ENCODE results near the gene MRPS21. TPM values are rescaled to one million over a fixed set of nuclear protein-coding genes. Genes with fewer than 3 reads are reported as not detected.

The MRPS21 gene
- total RNA-seq, 1 donor from 2014 or later = 115 TPM

DNA sequence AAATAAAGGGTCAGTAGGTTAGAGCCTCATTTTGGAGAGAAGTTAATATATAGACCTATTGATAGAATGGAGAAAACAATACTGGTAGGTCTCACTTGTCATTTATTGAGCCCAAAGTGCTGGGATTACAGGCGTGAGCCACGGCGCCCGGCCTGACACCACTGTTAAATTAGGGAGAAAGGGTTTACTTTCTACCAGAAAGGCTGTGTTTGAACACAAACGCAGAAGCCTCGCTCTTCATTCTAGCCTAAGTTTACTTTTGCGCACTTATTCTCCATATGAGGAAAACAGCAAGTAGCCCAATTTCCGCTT is 27.0 kb downstream of the MRPS21 start:
- no peaks in the 10 kb centered on the region for H3K9me3 Mint-ChIP-seq (ENCODE audit: unreplicated experiment)
- no peak overlapping the region for H3K27ac Mint-ChIP-seq (ENCODE audit: unreplicated experiment)
- no peaks in the 10 kb centered on the region for H3K36me3 Mint-ChIP-seq (ENCODE audit: unreplicated experiment)
- H3K4me3 Mint-ChIP-seq (ENCODE audit: unreplicated experiment) = peak overlapping the region; percentile 99
- DNase-seq = no peak
- H3K27me3 Mint-ChIP-seq (ENCODE audit: unreplicated experiment) = peaks cover 2% of the 10 kb centered on the region
- peaks cover 1% of the 10 kb centered on the region for H3K4me1 Mint-ChIP-seq (ENCODE audit: low read depth, unreplicated experiment)
- TF ChIP-seq, protein P1, sequence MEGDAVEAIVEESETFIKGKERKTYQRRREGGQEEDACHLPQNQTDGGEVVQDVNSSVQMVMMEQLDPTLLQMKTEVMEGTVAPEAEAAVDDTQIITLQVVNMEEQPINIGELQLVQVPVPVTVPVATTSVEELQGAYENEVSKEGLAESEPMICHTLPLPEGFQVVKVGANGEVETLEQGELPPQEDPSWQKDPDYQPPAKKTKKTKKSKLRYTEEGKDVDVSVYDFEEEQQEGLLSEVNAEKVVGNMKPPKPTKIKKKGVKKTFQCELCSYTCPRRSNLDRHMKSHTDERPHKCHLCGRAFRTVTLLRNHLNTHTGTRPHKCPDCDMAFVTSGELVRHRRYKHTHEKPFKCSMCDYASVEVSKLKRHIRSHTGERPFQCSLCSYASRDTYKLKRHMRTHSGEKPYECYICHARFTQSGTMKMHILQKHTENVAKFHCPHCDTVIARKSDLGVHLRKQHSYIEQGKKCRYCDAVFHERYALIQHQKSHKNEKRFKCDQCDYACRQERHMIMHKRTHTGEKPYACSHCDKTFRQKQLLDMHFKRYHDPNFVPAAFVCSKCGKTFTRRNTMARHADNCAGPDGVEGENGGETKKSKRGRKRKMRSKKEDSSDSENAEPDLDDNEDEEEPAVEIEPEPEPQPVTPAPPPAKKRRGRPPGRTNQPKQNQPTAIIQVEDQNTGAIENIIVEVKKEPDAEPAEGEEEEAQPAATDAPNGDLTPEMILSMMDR (IDR thresholded peaks at IDR 0.05; ENCODE audit: partially characterized antibody, unreplicated experiment) = no peak

DNA sequence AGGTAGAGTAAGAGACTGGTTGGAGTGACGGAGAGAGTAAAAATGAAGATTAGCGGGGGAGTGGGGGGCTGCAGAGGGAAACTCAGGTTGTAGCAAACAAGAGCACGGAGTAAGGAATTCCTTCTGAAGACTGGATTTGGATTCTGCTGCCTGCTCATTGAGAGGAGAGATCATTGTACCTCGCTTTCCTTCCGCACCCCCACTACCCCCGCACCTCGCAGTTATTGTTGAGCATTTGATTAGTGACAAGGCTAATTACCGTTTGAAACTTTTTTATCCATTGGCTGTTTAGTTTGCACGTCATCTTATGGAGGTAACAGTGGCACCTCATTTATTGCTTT is 28.1 kb downstream of the MRPS21 start:
- no peaks in the 10 kb centered on the region for H3K36me3 Mint-ChIP-seq (ENCODE audit: unreplicated experiment)
- H3K27ac Mint-ChIP-seq (ENCODE audit: unreplicated experiment) = peak overlapping the region; percentile 90
- no peak for DNase-seq
- TF ChIP-seq, protein P1 (IDR thresholded peaks at IDR 0.05; ENCODE audit: partially characterized antibody, unreplicated experiment) = no peak
- H3K27me3 Mint-ChIP-seq (ENCODE audit: unreplicated experiment) = peaks cover 2% of the 10 kb centered on the region
- H3K4me1 Mint-ChIP-seq (ENCODE audit: low read depth, unreplicated experiment) = peaks cover 1% of the 10 kb centered on the region
- H3K4me3 Mint-ChIP-seq (ENCODE audit: unreplicated experiment) = peak overlapping the region; percentile 99
- no peaks in the 10 kb centered on the region for H3K9me3 Mint-ChIP-seq (ENCODE audit: unreplicated experiment)

DNA sequence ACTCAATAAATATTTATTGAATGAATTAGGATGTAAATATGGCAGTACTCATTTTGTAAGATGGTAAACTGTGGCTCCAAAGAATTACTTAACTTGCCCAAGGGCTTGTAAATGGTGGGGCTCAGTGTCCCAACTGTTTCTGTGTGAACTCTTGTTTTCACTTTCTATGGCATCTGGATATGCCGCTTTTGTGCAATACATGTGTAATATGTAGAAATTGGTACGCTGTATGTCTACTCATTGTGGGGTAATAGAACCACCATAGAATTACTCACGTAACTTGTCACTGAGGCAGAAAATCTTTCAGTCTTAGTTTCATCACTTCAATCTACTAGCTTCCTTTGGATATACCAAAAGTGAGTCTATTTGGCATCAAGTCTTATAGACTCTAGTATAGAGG is 28.6 kb downstream of the MRPS21 start:
- no peak overlapping the region for H3K27ac Mint-ChIP-seq (ENCODE audit: unreplicated experiment)
- H3K4me3 Mint-ChIP-seq (ENCODE audit: unreplicated experiment) = peak overlapping the region; percentile 99
- TF ChIP-seq, protein P1 (IDR thresholded peaks at IDR 0.05; ENCODE audit: partially characterized antibody, unreplicated experiment) = no peak
- H3K27me3 Mint-ChIP-seq (ENCODE audit: unreplicated experiment) = peaks cover 2% of the 10 kb centered on the region
- H3K9me3 Mint-ChIP-seq (ENCODE audit: unreplicated experiment) = no peaks in the 10 kb centered on the region
- H3K4me1 Mint-ChIP-seq (ENCODE audit: low read depth, unreplicated experiment) = peaks cover 1% of the 10 kb centered on the region
- no peak for DNase-seq
- no peaks in the 10 kb centered on the region for H3K36me3 Mint-ChIP-seq (ENCODE audit: unreplicated experiment)

DNA sequence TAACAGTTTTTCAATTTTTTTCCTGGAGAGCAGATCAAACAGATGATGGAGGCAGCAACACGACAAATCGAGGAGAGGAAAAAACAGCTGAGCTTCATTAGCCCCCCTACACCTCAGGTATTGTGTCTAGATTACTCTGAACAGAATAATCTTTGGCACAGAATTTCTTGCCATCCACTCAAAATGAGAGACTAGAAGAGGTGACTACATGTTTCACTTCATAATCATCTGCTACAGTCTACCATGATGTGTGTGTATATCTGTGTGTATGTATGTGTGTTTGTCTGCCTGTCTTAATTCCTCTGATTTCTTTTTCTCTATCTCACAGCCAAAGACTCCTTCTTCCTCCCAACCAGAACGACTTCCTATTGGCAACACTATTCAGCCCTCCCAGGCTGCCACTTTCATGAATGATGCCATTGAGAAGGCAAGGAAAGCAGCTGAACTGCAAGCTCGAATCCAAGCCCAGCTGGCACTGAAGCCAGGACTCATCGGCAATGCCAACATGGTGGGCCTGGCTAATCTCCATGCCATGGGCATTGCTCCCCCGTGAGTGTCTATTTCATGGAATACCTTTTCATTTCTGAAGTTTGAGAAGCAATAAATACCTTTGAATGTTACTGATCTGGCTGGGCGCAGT is 39.1 kb downstream of the MRPS21 start:
- Mint-ChIP-seq H3K9me3 (ENCODE audit: unreplicated experiment) (peaks cover 2% of the 10 kb centered on the region), H3K27me3 (ENCODE audit: unreplicated experiment) (no peaks in the 10 kb centered on the region), H3K4me1 (ENCODE audit: low read depth, unreplicated experiment) (no peaks in the 10 kb centered on the region), H3K4me3 (ENCODE audit: unreplicated experiment) (no peak overlapping the region), H3K36me3 (ENCODE audit: unreplicated experiment) (no peaks in the 10 kb centered on the region), H3K27ac (ENCODE audit: unreplicated experiment) (peak overlapping the region; percentile 30)
- DNase-seq = no peak
- TF ChIP-seq, protein P1 (IDR thresholded peaks at IDR 0.05; ENCODE audit: partially characterized antibody, unreplicated experiment) = no peak

GRCh38 chr1:150346316-150346715 is 52.7 kb downstream of the MRPS21 start:
- no peak for DNase-seq
- Mint-ChIP-seq H3K27me3 (ENCODE audit: unreplicated experiment) (peaks cover 2% of the 10 kb centered on the region), H3K36me3 (ENCODE audit: unreplicated experiment) (no peaks in the 10 kb centered on the region), H3K4me3 (ENCODE audit: unreplicated experiment) (no peak overlapping the region), H3K27ac (ENCODE audit: unreplicated experiment) (no peak overlapping the region), H3K4me1 (ENCODE audit: low read depth, unreplicated experiment) (no peaks in the 10 kb centered on the region), H3K9me3 (ENCODE audit: unreplicated experiment) (no peaks in the 10 kb centered on the region)
- TF ChIP-seq, protein P1 (IDR thresholded peaks at IDR 0.05; ENCODE audit: partially characterized antibody, unreplicated experiment) = no peak

Data from glutamatergic neuron (in vitro differentiated cells).